ENCODE results near the gene GTF3C5.
"Not testable (repeated sequence)": the region's sequence is repeated elsewhere in the genome, so short reads cannot be mapped to it uniquely, and the experiment has no call there.

- TF ChIP-seq, protein P1, sequence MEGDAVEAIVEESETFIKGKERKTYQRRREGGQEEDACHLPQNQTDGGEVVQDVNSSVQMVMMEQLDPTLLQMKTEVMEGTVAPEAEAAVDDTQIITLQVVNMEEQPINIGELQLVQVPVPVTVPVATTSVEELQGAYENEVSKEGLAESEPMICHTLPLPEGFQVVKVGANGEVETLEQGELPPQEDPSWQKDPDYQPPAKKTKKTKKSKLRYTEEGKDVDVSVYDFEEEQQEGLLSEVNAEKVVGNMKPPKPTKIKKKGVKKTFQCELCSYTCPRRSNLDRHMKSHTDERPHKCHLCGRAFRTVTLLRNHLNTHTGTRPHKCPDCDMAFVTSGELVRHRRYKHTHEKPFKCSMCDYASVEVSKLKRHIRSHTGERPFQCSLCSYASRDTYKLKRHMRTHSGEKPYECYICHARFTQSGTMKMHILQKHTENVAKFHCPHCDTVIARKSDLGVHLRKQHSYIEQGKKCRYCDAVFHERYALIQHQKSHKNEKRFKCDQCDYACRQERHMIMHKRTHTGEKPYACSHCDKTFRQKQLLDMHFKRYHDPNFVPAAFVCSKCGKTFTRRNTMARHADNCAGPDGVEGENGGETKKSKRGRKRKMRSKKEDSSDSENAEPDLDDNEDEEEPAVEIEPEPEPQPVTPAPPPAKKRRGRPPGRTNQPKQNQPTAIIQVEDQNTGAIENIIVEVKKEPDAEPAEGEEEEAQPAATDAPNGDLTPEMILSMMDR (IDR thresholded peaks at IDR 0.05; ENCODE audit: poor library complexity, severe bottlenecking) = not testable (repeated sequence)
- TF ChIP-seq POLR2AphosphoS5 (IDR thresholded peaks at IDR 0.05); EP300 (conservative IDR thresholded peaks at IDR 0.05; ENCODE audit: poor library complexity, severe bottlenecking); MXI1 (conservative IDR thresholded peaks at IDR 0.05; ENCODE audit: poor library complexity, severe bottlenecking); TAF1 (IDR thresholded peaks at IDR 0.05; ENCODE audit: low read depth); EZH2 (IDR thresholded peaks at IDR 0.05; ENCODE audit: borderline replicate concordance, insufficient read depth, low read length, poor library complexity, severe bottlenecking): not testable (repeated sequence)
- TF ChIP-seq, protein P2, sequence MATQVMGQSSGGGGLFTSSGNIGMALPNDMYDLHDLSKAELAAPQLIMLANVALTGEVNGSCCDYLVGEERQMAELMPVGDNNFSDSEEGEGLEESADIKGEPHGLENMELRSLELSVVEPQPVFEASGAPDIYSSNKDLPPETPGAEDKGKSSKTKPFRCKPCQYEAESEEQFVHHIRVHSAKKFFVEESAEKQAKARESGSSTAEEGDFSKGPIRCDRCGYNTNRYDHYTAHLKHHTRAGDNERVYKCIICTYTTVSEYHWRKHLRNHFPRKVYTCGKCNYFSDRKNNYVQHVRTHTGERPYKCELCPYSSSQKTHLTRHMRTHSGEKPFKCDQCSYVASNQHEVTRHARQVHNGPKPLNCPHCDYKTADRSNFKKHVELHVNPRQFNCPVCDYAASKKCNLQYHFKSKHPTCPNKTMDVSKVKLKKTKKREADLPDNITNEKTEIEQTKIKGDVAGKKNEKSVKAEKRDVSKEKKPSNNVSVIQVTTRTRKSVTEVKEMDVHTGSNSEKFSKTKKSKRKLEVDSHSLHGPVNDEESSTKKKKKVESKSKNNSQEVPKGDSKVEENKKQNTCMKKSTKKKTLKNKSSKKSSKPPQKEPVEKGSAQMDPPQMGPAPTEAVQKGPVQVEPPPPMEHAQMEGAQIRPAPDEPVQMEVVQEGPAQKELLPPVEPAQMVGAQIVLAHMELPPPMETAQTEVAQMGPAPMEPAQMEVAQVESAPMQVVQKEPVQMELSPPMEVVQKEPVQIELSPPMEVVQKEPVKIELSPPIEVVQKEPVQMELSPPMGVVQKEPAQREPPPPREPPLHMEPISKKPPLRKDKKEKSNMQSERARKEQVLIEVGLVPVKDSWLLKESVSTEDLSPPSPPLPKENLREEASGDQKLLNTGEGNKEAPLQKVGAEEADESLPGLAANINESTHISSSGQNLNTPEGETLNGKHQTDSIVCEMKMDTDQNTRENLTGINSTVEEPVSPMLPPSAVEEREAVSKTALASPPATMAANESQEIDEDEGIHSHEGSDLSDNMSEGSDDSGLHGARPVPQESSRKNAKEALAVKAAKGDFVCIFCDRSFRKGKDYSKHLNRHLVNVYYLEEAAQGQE (IDR thresholded peaks at IDR 0.05; ENCODE audit: borderline replicate concordance) = not testable (repeated sequence)
Observed at GRCh38 chr9:133070500-133070961, 39.7 kb downstream of the GTF3C5 start.

All from neural cell (in vitro differentiated cells).